KOPT-K1 (cell line): ENCODE data around the gene MCOLN1.
"Not testable (repeated sequence)": the region's sequence is repeated elsewhere in the genome, so short reads cannot be mapped to it uniquely, and the experiment has no call there.

ENCODE experiments used
- H3K27ac ChIP-seq: fragments of 200-600 bp; sonication (generic); 2 replicates; pipeline ENCODE4 v1.5.1; 2016; ENCODE audit warnings: antibody characterized with exemption, mild to moderate bottlenecking, low read depth, low read length; ENCODE audit not compliant: poor library complexity, severe bottlenecking
- H3K36me3 ChIP-seq: fragments of 200-600 bp; sonication (generic); 2 replicates; pipeline ENCODE4 v1.5.1; 2017; ENCODE audit warnings: antibody characterized with exemption, mild to moderate bottlenecking, low read length, moderate library complexity; ENCODE audit not compliant: insufficient read depth
- H3K9me3 ChIP-seq: fragments of 200-600 bp; sonication (generic); 2 replicates; pipeline ENCODE4 v1.5.1; 2017; ENCODE audit warnings: antibody characterized with exemption, low read length, mild to moderate bottlenecking; ENCODE audit not compliant: insufficient read depth, poor library complexity, severe bottlenecking

MCOLN1 gene

DNA sequence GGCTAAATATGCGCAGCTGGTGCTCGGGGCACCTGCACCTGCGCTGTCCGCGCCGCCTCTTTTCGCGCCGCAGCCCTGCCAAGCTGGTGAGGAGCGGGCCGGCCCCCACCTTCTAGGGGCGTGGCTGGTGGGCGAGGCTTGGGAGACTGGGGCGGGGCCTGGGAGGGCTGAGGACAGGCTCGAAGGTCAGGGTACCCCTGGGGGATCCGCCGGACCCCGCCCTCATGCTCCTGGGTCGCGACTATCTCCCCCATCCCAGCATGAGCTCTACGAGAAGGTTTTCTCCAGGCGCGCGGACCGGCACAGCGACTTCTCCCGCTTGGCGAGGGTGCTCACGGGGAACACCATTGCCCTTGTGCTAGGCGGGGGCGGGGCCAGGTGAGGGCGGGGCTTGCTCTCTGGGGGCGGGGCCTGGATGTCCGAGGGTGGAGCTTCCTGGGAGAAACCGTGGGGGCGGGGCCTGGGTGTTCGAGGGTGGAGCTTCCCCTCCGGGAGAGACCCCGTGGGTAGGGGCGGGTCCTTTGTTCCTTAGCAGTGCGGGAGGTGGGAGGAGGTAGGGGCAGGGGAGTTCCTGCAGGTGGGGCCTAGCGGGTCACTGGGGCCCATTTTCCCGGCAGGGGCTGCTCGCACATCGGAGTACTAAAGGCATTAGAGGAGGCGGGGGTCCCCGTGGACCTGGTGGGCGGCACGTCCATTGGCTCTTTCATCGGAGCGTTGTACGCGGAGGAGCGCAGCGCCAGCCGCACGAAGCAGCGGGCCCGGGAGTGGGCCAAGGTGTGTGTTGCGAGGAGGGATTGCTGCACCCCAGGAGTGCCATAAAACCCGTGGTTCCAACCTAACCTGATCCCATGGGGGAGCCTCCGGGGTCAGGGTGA is 32.8 kb downstream of the MCOLN1 start:
- H3K27ac ChIP-seq, result no peak overlapping the region
- peaks cover 38% of the 10 kb centered on the region for H3K36me3 ChIP-seq
- no peaks in the 10 kb centered on the region for H3K9me3 ChIP-seq

DNA sequence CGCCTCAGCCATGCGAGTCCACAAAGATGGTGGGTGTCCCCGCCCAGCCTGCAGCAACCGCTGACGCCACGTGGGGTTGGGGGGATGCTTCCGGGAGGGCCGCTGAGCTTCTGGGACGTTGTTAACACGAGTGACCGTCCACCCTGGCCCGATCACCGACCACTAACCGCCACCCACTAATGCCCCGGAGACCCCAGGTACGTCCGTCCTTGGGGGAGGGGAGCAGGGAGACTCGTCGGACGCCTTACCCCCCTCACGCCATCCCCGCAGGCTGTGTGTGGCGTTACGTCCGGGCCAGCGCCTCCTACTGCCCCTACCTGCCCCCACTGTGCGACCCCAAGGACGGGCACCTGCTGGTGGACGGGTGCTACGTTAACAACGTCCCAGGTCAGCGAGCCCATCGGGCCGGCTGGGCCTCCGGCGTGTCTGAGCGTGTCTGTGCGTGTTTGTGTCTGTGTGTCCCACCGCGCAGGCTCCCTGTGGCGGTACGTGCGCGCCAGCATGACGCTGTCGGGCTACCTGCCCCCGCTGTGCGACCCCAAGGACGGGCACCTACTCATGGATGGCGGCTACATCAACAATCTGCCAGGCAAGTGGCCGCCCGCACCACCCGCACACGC is 34.4 kb downstream of the MCOLN1 start:
- Histone ChIP-seq H3K9me3 (no peaks in the 10 kb centered on the region), H3K27ac (no peak overlapping the region), H3K36me3 (peaks cover 38% of the 10 kb centered on the region)

DNA sequence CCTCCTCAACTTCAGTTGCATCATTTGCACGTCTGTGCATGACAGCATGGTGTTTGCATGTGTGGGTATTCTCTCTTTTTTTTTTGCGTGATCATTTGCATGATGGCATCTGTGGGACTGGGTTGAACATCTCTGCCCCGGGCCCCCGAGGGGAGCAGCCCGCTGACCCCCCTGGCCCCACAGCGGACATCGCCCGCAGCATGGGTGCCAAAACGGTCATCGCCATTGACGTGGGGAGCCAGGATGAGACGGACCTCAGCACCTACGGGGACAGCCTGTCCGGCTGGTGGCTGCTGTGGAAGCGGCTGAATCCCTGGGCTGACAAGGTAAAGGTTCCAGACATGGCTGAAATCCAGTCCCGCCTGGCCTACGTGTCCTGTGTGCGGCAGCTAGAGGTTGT is 36.2 kb downstream of the MCOLN1 start:
- no peaks in the 10 kb centered on the region for H3K9me3 ChIP-seq
- H3K27ac ChIP-seq, result no peak overlapping the region
- peaks cover 38% of the 10 kb centered on the region for H3K36me3 ChIP-seq

DNA sequence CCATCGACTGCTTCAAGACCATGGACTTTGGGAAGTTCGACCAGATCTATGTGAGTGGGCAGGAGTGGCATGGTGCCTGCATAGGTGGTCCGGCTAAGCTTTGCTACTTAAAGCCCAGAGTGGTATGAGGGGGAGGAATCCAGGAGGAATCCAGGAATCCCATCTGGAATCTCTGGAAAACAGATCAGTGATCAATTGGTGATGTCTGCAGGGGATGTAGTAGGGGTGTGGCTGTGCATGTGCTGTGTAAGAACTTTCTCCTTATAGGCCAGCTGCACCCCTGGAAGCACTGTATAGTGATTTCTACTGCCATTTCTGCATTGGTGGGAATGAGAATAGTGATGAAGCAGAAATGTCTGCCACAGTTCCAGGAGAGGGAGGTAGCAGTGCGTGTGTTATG is 36.7 kb downstream of the MCOLN1 start:
- Histone ChIP-seq H3K27ac (no peak overlapping the region), H3K9me3 (no peaks in the 10 kb centered on the region), H3K36me3 (peaks cover 38% of the 10 kb centered on the region)

DNA sequence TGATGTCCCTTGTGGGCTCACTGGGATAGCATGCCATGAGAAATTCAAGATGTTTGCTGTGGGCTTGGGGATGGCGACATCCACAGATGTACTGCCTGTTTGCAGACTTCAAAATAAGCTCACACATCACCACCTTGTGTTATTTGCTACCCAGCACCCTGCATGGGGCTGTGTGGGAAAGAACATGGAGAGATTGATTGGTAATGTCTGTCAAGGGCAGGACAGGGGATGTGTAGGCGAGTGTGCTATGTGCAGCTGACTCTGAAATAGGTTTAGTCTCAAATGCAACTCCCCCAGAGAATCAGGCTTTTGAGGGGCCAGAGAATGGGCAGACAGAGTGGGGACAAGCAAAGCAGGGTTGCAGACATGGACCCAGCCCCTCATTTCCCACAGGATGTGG is 37.8 kb downstream of the MCOLN1 start:
- H3K9me3 ChIP-seq, result no peaks in the 10 kb centered on the region
- no peak overlapping the region for H3K27ac ChIP-seq
- H3K36me3 ChIP-seq, result peaks cover 38% of the 10 kb centered on the region

DNA sequence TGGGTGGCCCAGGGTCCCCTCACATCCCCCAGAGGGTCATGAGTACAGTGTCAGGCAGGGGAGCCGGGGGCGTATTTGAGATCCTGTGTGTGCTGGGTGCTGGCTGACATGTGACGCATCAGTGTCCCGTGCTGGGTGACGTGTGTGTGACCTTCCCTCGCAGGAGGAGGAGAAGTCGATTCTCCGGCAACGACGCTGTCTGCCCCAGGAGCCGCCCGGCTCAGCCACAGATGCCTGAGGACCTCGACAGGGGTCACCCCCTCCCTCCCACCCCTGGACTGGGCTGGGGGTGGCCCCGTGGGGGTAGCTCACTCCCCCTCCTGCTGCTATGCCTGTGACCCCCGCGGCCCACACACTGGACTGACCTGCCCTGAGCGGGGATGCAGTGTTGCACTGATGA is 38.9 kb downstream of the MCOLN1 start:
- peaks cover 30% of the 10 kb centered on the region for H3K36me3 ChIP-seq
- no peaks in the 10 kb centered on the region for H3K9me3 ChIP-seq
- H3K27ac ChIP-seq, result no peak overlapping the region

DNA sequence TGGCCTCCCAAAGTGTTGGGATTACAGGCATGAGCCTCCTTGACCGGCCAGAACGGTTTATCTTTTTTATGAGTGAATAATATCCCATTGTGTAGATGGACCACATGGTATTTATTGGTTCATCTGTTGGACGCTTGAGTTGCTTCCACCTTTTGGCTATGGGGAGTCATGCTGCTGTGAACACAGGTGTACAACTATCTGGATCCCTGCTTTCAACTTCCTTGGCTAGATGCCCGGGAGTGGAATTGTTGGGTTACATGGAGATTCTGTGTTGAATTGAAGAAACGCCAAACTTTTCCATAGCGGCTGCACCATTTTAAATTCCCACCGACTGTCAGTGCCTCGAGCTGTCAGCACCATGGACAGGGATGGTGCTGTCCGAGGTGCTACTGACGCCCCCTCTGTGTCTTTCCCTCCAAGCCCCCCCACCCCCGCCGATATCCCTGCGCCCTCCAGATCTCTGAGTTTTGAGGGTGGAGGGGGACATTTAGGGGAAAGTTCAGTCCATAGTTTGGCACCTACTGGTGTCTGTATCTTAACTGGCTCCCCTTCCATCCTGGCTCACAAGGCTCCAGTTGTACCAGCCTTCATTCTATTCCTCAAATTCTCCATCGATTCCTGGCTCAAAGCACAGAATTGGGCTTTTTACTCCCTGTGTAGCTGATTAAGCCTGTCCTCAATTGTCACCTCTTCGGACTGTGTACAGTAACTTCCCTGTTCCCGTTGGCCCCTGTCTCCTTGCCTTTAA is 40.4 kb downstream of the MCOLN1 start:
- peaks cover 15% of the 10 kb centered on the region for H3K36me3 ChIP-seq
- no peak overlapping the region for H3K27ac ChIP-seq
- H3K9me3 ChIP-seq, result no peaks in the 10 kb centered on the region

DNA sequence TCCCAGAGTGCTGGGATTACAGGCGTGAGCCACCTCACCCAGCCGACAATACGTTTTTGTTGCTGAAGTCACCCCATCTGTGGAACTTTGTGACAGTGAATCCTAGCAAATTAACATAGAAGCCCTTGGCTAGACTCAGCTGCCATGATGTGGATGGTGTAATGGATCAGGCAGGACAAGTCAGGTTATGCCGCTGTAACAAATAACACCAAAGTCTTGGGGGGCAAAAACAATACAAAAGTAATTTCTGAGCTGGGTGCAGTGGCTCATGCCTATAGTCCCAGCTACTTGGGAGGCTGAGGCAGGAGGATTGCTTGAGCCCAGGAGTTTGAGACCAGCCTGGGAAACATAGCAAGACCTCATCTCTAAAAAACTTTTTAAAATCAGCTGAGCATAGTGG is 42.4 kb downstream of the MCOLN1 start:
- H3K9me3 ChIP-seq, result no peaks in the 10 kb centered on the region

DNA sequence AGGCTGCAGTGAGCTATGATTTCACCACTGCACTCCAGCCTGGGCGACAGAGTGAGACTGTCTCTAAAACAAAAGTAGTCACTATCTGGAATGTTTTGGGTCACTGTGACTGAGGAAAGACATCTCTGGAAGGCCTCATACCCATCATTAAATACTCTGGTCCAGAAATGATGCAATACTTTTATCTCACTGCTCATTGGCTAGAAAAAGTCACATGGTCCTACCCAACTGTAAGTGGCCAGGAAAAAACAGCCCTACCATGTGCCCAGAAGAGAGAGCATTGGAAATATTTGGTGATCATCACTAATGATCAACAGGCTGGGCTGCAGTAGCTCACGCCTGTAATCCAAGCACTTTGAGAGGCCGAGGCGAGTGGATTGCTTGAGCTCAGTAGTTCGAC is 42.9 kb downstream of the MCOLN1 start:
- no peaks in the 10 kb centered on the region for H3K36me3 ChIP-seq
- no peaks in the 10 kb centered on the region for H3K9me3 ChIP-seq
- no peak overlapping the region for H3K27ac ChIP-seq

More for the DNA sequence above, 42.4 kb downstream of the MCOLN1 start:
- Histone ChIP-seq H3K27ac (no peak overlapping the region), H3K36me3 (no peaks in the 10 kb centered on the region)

DNA sequence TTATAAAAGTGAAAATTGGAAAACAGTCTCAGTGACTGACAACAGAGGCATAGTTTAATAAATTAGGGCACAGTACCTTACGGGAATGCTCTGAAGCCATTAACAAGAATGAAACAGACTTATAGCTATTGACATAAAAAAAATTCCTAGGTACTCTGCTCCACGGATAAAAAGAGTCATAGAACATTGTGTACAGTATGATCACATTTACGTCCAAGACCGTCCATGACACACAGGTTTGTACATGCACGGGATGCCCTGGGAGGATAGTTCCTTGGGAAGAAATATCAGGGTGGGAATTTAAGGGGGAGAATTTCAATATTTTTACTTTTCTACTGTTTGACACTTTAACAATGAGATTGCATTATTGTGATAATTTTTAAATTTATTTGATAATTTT is 48.3 kb downstream of the MCOLN1 start:
- Histone ChIP-seq H3K36me3 (no peaks in the 10 kb centered on the region), H3K27ac (no peak overlapping the region), H3K9me3 (no peaks in the 10 kb centered on the region)

DNA sequence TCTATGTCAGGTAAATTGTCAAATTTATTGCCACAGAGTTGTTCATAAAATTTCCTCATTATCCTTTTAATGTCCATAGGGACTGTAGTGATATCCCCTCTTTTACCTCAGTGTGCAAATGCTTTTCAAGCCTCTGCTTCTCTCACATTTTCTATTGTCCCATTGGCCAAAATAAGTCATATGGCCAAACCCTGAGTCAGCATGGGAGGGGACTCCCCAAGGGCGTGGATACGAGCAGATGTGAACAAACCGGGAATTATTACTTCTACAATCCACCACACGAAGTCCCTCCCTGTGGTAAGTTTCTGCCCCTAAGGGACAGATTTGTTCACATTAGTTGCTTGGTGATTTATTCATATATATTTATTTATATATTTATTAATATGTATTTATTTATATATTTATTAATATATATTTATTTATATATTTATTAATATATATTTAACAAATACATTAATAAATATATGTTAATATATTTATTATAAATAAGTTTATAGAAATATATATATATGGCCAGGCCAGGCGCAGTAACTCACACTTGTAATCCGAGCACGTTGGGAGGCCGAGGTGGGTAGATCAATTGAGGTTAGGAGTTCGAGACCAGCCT is 53.1 kb downstream of the MCOLN1 start:
- no peak overlapping the region for H3K27ac ChIP-seq
- H3K36me3 ChIP-seq, result no peaks in the 10 kb centered on the region
- H3K9me3 ChIP-seq, result no peaks in the 10 kb centered on the region

DNA sequence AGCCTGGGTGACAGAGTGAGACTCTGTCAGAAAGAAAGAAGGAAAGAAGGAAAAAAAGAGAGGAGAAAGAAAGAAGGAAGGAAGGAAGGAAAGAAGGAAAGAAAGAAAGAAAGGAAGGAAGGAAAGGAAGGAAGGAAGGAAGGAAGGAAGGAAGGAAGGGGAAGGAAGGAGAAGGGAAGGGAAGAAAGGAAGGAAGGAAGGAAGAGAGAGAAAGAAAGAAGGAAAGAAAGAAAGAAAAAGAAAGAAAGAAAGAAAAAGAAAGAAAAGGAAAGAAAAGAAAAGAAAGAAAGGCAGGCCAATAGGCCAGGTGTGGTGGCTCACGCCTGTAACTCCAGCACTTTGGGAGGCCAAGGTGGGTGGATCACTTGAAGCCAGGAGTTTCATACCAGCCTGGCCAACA is 55.0 kb downstream of the MCOLN1 start:
- not testable (repeated sequence) for H3K9me3 ChIP-seq, H3K36me3 ChIP-seq, H3K27ac ChIP-seq

DNA sequence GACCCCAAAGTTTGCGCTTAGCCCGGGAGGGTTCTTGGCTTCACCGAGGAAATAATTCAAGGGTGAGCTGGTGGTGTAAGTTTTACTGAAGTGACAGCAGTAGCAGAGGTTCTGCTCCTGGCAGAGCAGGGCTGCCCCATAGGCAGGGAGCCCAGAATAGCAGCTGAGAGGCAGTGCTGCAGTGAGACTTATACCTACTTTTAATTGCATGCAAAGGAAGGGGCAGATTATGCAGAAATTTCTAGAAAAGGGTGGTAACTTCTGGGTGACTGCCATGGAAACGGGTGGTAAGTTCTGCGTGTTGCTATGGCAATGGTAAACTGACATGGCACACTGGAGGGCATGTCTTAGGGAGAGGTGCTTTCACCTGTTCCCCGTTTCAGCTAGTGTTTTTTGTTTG is 55.7 kb downstream of the MCOLN1 start:
- Histone ChIP-seq H3K27ac (no peak overlapping the region), H3K9me3 (no peaks in the 10 kb centered on the region), H3K36me3 (no peaks in the 10 kb centered on the region)

DNA sequence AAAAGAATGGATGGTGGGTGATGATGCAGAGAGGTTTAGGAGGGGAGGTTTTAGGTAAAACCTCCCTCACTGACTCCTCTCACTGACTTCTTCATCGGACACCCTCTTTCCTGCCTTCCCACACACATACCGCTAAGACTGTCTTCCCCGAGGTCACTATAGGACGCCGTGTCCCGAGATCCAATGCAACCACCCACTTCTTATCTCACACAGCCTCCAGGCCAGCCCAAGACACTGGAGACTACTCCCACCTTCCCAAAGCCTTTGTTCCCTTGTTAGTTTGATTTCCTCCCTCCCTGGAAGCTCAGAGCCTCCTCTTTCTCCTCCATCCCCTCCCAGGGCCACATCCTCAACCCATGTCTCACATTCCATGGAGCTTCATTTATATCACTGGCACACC is 56.8 kb downstream of the MCOLN1 start:
- Histone ChIP-seq H3K36me3 (no peaks in the 10 kb centered on the region), H3K9me3 (no peaks in the 10 kb centered on the region), H3K27ac (no peak overlapping the region)

DNA sequence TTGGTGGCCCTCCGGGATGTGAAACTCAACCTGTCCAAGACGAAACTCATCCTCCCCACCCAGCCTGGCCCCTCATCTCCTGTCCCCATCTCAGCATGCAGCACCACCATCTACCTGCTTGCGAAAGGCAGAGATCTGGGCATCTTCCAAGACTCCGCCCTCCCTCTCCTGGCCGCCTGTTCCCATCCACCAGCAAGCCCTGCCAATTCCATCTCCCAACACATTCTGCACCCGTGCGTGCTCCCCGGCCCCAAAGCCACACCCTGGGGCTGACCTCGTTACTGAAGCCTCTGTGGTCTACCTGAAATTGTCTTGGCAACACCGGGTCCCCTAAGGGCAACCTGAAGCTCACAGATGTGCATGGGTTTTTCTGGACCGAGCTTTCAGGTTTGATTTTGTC is 60.0 kb downstream of the MCOLN1 start:
- H3K9me3 ChIP-seq, result no peaks in the 10 kb centered on the region
- no peaks in the 10 kb centered on the region for H3K36me3 ChIP-seq
- H3K27ac ChIP-seq, result no peak overlapping the region
